Psoas muscle (tissue), 8 donors: ENCODE results near the gene KRTAP8-1. TPM values are rescaled to one million over a fixed set of nuclear protein-coding genes. Genes with fewer than 3 reads are reported as not detected.

ENCODE experiments used
- ATAC-seq, 4 donors: fragments of 200-7000 bp; cut with Tn5 transposase; one replicate each; pipeline ENCODE4 v1.9.1; 2020; ENCODE audit warnings: moderate library complexity in 3 of 4, mild to moderate bottlenecking in 2 of 4
- DNase-seq, 2 donors: peaks; one replicate each; pipeline ENCODE4 v3.0.0-alpha.2; 2020
- H3K27ac ChIP-seq: fragments of 200-600 bp; one replicate; pipeline ENCODE4 v1.8.0; 2022
- H3K27me3 ChIP-seq, 3 donors: fragments of 200-600 bp in 1 of 3; one replicate each; pipeline versions ENCODE4 v1.6.1 to v1.8.0; 2013 to 2022; ENCODE audit warnings: low read length in 2 of 3, mild to moderate bottlenecking in 2 of 3, moderate library complexity in 1 of 3; ENCODE audit not compliant: insufficient read depth in 3 of 3
- H3K36me3 ChIP-seq, 2 donors: fragments of 200-600 bp in 1 of 2; one replicate each; pipeline versions ENCODE4 v1.6.1 to v1.8.0; 2013 to 2022; ENCODE audit warnings: low read depth in 1 of 2, mild to moderate bottlenecking in 1 of 2, moderate library complexity in 1 of 2; ENCODE audit not compliant: insufficient read depth in 1 of 2
- H3K4me1 ChIP-seq: fragments of 200-600 bp; one replicate; pipeline ENCODE4 v1.8.0; 2022
- H3K4me3 ChIP-seq: fragments of 200-600 bp; one replicate; pipeline ENCODE4 v1.8.0; 2022; ENCODE audit warnings: mild to moderate bottlenecking
- H3K9me3 ChIP-seq: fragments of 200-600 bp; one replicate; pipeline ENCODE4 v1.8.0; 2022
- CTCF ChIP-seq: fragments of 200-600 bp; IDR thresholded peaks from one replicate; pipeline ENCODE4 v1.8.0; 2022; ENCODE audit warnings: antibody characterized with exemption
- WGBS, 3 donors: extraction: QIAGEN DNeasy Blood & Tissue Kit; methylation state at CpG; one replicate each; pipeline versions ENCODE4 v1.1.6 to v1.1.7; 2013; 5-methylcytosine and 5-hydroxymethylcytosine counted together
- intact Hi-C, 2 donors: fragments of 100-400 bp; cut with DNase I; formaldehyde crosslinking; loops; one replicate each; pipeline versions ENCODE4 v1.11.0 to v1.14.2; 2022
- long read RNA-seq, 2 donors: library from polyadenylated mRNA; unstranded; transcript quantifications; one replicate each; pipeline ENCODE4 v2.0.0, GENCODE V29; 2021
- polyA plus RNA-seq, 3 donors: library from polyadenylated mRNA; stranded (reverse); fragments of 200-250 nt; gene quantifications; one replicate each; pipeline ENCODE4 v1.2.3, GENCODE V29; 2013
- total RNA-seq, 4 donors: library from RNA; stranded (reverse); fragmentation: NEBNext Ultra II Directional in 2 of 4; extraction: Animal tissue kit (Norgen Biotek cat#: 25700) in 2 of 4; gene quantifications; one replicate each; pipeline versions ENCODE4 v1.2.1 to v1.2.4, GENCODE V29; 2021 to 2023
- donor health status: healthy with polysubstance abuse.
- donor health status: DM: no; HTN: no; CAD: no; lungs with moderate emphysema.
- donor health status: Bipolar disorder and iron deficiency.
- donor health status: healthy.
- donor health status: DM: yes; HTN: yes; CAD: no.
- donor health status: DM: no; HTN: no; CAD: no.
- donor health status: DM: no; HTN: no; CAD: no.
- donor health status: DM: yes; HTN: yes; CAD: no.

Gene KRTAP8-1
- total RNA-seq (not detected), polyA plus RNA-seq (not detected)
- long read RNA-seq, donor 1: 0 reads
- long read RNA-seq, donor 2: 0 reads

GRCh38 chr21:30813174-30813573, at the start of gene KRTAP8-1:
Gene KRTAP8-1, minus strand, starts transcription at chr21:30813274. Its CDS starts 54 bp downstream, at chr21:30813220.
- H3K9me3 ChIP-seq: no peaks in the 10 kb centered on the region
- intact Hi-C loops: no loop called here
- no peaks in the 10 kb centered on the region for H3K36me3 ChIP-seq
- DNase-seq (no peak), ATAC-seq (no peak)
- no peak within 1 kb of the TSS for H3K27ac ChIP-seq
- WGBS, 3 donors: 88 to 89% (median 89%) methylated on average over 5 of the region's 5 CpGs
- TF ChIP-seq CTCF: no peak
- H3K27me3 ChIP-seq: no peaks in the 10 kb centered on the region
- H3K4me1 ChIP-seq: no peaks in the 10 kb centered on the region
- H3K4me3 ChIP-seq: no peak within 1 kb of the TSS

GRCh38 chr21:30847627-30848500, 34.8 kb upstream of the KRTAP8-1 start:
- WGBS, 3 donors: 59 to 72% (median 65%) methylated on average over 9 of the region's 9 CpGs
- no peak overlapping the region for H3K4me3 ChIP-seq
- no peaks in the 10 kb centered on the region for H3K36me3 ChIP-seq
- no peak overlapping the region for H3K27ac ChIP-seq
- H3K9me3 ChIP-seq: no peaks in the 10 kb centered on the region
- DNase-seq: no peak
- no peak for TF ChIP-seq CTCF
- intact Hi-C loops: no loop called here
- ATAC-seq: no peak
- no peaks in the 10 kb centered on the region for H3K4me1 ChIP-seq
- no peaks in the 10 kb centered on the region for H3K27me3 ChIP-seq

- no peaks in the 10 kb centered on the region for H3K36me3 ChIP-seq
- intact Hi-C loops: no loop called here
- no peak overlapping the region for H3K4me3 ChIP-seq
- no peaks in the 10 kb centered on the region for H3K27me3 ChIP-seq
- H3K4me1 ChIP-seq: no peaks in the 10 kb centered on the region
- no peak for TF ChIP-seq CTCF
- DNase-seq: no peak
- H3K27ac ChIP-seq: no peak overlapping the region
- H3K9me3 ChIP-seq: no peaks in the 10 kb centered on the region
- no peak for ATAC-seq
These were observed 29.9 kb upstream of the KRTAP8-1 start for GRCh38 chr21:30842990-30843389.

GRCh38 chr21:30839304-30839703, 26.2 kb upstream of the KRTAP8-1 start:
- ATAC-seq: no peak
- no peaks in the 10 kb centered on the region for H3K4me1 ChIP-seq
- WGBS, 3 donors: 32 to 34% (median 32%) methylated on average over 5 of the region's 5 CpGs
- DNase-seq: no peak
- H3K9me3 ChIP-seq: no peaks in the 10 kb centered on the region
- intact Hi-C loops: no loop called here
- H3K27me3 ChIP-seq: no peaks in the 10 kb centered on the region
- no peak for TF ChIP-seq CTCF
- no peak overlapping the region for H3K4me3 ChIP-seq
- H3K36me3 ChIP-seq: no peaks in the 10 kb centered on the region
- H3K27ac ChIP-seq: no peak overlapping the region
